ENCODE data around the gene PABPC4L.

GRCh38 chr4:134189949-134190348 is 11.6 kb downstream of the PABPC4L start:
- TF ChIP-seq FOXM1 (CRISPR knock-in tag; IDR thresholded peaks at IDR 0.05) (no peak), ZNF710 (CRISPR knock-in tag; IDR thresholded peaks at IDR 0.05; ENCODE audit: borderline replicate concordance) (no peak), ARID5B (CRISPR knock-in tag; IDR thresholded peaks at IDR 0.05) (no peak), HNRNPL (IDR thresholded peaks at IDR 0.05; ENCODE audit: low read depth, low read length) (no peak), TAF1 (CRISPR knock-in tag; IDR thresholded peaks at IDR 0.05) (no peak), ZFP36 (IDR thresholded peaks at IDR 0.05; ENCODE audit: borderline replicate concordance, low read depth, low read length, partially characterized antibody) (no peak), CEBPB (IDR thresholded peaks at IDR 0.05; ENCODE audit: borderline replicate concordance, low read depth, low read length) (no peak), NR2C2 (CRISPR knock-in tag; IDR thresholded peaks at IDR 0.05; ENCODE audit: borderline replicate concordance) (no peak)

All from HepG2 (cell line).